Dedifferentiated amniotic fluid mesenchymal stem cell (primary cell): ENCODE results near the gene ZC3H12A.

Experiments used
- DNase-seq: peaks from one replicate; pipeline ENCODE4 v3.0.0-alpha.2; 2016; ENCODE audit errors: extremely low spot score

ZC3H12A gene

DNA sequence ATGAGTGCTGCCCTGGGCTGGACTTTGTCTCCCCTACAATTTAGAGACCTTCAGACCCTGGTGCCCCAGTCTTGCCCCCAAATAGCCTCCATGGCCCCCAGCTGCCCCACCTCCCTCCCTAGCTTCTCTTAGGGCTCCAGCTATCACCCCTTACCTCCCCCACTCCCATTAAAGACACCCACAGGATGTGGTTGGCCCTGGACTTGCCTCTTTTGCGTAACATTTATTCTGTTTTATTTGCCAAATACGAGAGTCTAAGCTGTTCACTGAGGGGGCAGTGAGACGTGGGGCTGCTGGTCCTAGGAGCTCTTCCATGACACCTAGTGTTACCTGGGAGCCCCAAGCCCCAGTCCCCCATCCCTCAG is 4.5 kb downstream of the ZC3H12A start:
- no peak for DNase-seq

DNA sequence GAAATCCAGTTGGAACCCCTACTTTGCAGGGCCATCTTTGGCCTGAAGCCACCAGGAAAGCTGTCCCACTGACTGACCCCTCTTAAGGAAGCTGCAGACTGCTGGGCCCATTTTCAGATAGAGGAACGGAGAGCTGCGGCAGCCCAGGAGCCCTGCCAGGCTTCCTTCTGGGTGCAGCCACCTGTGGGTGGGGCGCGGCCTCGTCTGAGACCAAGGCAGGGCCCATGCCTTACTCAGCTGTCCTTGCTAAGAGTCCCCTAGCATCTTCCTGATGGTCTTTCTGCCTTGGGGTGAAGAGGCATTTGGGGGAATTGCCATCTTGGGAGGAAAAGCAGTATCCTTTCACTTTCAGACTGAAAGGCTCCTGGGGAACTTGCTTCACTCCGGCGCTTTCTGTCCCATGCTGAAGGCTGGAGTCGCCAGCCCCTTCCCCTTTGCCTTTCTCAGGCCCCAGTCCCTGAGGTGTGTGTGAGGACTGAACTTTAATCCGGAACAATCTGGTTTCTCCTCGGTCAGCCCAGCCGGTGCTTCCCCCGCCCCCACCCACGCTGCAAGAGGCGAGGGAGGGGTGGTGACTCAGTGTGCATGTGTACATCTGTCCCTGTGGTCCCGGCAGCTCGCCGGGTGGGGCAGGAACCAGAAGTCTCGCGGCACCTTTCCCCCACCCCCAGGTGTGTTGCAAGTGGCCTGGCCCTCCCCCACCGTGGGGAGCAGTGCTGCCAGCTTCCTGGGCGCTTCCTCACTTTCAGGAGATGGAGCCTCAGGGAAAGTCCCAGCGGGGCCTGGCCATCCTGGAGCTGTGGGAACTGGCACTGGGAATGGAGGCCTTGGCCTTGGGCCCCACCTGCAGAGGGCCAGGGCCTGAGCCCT is 5.1 kb downstream of the ZC3H12A start:
- DNase-seq, result peak; percentile 41

DNA sequence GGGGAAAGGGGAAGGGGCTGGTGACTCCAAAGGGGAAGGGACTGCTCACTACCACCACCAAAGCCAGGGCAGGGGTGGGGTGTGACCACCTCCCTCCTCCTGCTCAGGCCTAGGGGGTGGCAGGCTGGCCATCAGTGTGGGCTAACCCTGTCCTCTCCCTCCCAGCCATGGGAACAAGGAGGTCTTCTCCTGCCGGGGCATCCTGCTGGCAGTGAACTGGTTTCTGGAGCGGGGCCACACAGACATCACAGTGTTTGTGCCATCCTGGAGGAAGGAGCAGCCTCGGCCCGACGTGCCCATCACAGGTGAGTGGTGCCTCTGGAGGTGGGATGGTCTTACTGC is 5.7 kb downstream of the ZC3H12A start:
- no peak for DNase-seq

DNA sequence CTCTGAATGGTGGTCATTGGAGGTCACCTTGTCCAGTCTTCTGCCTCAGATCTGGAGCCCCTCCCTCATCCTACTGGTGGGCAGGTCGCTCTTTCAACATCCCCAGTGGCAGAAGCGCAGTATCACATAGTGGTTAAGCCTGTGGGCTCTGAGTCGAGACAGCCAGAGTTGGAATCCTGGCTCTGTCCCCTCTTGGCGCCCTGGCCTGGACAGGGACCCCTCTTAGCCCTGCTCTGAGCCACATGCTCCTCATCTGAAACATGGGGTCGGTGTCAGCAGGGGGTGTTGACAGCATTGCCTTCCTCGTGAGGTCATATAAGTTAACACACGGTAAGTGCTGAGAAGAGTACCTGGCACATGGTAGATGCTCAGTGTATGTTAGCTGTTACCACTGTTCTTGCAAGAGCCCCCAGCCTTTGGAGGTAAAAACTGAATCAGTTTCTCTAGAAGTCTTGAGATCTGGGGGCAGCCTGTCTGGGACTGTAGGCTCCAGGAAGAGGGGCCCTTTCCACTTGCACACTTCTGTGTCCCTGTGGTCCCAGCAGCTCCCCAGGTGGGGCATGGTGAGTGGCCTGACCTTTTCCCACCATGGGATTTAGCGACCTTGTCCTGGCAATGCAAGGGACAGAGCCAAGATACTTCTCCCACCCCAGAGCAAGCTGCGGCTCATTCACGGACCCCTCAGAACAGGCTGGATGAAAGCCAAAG is 6.4 kb downstream of the ZC3H12A start:
- no peak for DNase-seq

DNA sequence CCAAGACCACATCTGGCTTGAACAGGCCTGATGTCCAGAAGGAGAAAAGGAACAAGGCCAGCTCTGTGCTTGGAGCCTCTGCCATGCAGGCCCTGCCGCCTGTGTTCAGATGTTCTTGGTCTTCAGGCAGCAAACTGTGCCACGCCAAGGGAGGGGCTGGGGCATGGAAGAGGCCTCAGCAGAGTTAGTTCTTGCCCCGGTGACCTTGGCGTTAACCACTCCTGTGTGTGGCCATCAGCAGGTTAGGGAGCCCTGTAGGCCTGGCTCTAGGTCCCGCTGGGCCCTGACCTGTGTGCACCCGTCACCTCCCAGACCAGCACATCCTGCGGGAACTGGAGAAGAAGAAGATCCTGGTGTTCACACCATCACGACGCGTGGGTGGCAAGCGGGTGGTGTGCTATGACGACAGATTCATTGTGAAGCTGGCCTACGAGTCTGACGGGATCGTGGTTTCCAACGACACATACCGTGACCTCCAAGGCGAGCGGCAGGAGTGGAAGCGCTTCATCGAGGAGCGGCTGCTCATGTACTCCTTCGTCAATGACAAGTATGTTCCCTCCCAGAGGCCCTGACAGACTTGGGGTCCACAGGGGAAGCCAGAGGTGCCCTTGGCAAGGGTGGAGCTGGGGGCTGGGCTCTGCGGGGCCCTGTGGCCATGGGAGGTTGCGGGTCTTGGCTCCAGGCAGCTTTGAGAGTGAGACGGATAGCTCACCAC is 7.1 kb downstream of the ZC3H12A start:
- DNase-seq, result no peak

DNA sequence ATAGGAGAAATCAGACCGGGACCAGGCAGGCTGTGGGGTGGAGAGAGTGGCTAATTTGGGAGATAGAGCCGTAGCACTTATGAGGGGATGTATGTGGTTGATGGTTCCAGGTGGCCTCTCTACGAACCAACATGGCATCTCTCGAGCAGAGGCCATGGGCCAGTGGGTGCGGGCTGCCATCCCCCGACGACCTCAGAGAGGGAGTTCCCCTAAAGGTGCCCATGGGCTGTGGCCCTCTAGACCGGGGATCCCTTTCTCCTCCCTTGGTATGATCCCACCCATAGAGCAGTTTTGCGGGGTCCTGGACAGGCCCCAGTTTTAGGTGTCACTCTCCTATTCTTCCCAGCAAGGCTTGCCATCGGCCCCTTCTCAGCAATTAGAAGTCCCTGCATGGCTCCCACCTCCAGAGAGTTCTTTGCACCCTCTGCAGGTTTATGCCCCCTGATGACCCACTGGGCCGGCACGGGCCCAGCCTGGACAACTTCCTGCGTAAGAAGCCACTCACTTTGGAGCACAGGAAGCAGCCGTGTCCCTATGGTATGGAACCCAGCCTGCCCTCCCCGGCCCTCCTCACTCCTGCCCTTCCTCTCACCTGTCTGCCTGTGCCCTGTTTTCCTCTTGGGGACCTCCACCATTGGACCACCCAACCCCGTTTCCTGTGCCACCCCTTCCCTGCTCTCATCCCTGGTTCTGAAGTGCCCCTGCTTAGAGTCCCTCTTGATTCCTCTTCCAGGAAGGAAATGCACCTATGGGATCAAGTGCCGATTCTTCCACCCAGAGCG is 7.8 kb downstream of the ZC3H12A start:
- DNase-seq, result no peak

DNA sequence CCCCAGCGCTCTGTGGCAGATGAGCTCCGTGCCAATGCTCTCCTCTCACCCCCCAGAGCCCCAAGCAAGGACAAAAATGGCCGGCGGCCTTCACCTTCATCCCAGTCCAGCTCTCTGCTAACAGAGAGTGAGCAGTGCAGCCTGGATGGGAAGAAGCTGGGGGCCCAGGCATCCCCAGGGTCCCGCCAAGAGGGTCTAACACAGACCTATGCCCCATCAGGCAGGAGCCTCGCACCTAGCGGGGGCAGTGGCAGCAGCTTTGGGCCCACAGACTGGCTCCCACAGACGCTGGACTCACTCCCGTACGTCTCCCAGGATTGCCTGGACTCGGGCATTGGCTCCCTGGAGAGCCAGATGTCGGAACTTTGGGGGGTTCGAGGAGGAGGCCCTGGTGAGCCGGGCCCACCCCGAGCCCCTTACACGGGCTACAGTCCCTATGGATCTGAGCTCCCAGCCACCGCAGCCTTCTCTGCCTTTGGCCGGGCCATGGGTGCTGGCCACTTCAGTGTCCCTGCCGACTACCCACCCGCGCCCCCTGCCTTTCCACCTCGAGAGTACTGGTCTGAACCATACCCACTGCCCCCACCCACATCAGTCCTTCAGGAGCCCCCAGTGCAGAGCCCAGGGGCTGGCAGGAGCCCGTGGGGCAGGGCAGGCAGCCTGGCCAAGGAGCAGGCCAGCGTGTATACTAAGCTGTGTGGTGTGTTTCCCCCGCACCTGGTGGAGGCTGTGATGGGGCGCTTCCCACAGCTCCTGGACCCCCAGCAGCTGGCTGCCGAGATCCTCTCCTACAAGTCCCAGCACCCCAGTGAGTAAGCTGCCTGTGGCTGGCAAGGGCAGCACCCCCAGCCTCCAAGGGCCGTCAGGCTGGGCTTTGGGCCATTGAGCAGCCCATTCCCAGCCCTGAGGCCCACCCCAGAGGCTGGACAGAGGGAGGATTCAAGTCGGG is 8.7 kb downstream of the ZC3H12A start:
- DNase-seq, result no peak

DNA sequence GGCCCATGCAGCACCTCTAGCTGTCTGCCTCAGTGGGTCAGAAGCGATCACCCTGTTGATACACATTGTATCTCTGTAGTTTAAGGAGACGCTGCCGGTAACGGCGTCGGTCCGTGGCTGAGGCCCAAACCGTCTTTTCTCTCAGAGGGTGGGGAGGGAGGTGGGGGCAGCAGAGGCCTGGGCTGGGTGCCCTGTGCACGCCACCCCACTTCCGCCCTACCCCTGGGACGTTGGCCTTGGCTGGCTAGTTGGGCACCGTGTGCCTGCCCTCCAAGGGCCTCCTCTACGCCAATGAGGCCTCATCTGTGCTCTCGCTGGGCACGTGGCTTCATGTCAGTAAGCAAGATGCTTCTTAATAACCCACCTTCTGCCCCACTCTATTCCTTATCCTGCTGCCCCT is 9.4 kb downstream of the ZC3H12A start:
- DNase-seq, result no peak

DNA sequence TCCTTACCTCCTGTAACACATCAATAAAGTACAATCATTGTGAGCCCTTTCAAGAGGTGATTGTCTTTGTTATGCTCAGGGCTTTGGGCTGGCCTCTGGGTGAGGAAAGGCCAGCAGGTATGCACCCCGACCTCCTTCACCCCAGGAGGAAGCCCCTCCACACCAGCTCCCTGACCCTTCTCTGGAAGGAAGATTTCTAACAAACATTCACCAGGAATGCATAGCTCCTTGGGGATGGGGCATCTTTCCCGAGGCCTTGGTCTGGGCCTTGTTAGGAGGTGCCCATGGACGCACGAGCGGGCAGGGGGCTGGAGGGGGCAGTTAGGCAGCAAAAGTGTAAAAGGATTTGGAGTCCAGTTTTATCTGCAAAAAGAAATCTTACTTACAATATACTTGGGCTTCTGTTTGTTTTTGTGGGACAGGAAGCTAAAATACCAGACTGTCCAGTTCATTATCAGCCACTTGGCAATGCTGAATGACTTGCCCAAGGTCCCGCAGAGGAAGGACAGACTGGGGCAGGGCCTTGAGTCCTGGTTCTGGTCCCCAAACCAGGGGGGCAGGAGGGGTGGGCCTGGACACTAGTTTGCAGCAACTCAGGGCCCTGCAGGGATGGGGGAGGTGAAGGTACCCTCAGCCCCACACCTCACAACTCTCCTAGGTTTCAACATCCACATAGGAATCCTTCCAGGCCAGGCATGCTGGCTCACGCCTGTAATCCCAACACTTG is 10.1 kb downstream of the ZC3H12A start:
- DNase-seq, result no peak

DNA sequence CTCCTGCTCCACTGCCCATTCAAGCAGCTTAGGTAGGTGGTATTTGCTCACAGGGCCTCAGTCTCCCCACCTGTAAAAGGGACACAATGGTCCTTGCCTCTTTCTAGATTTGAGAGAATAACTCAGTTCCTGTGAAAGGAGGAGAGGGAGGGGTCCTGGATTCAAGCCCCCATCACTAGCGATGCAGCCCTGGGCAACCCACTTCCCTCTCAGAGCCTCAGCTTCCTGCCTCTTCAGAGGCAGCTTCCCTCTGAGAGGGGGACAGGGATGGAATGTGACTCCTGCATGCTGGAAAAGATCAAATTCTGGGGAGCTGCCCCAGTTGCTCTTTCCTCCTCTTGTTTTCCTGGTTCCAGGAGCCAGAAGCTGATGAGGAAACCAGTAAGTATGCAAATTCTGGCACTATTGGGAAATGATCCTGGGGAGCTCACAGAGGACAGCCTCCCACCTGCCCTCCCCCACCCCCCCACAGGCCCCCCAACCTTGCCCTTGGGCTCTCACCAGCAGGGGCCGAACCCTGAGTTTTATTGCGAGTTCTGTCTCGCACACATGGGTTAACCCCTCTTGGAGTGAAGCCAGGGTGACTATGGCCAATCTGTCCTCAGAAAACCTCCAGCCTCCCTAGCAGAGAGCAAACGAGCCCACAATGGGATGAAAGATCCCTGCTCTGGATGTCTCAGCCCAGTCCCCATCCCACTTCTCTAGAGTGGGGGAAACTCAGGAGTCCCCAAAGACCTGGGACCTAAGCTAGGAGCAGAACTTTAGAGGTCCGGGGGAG is 11.7 kb downstream of the ZC3H12A start:
- DNase-seq, result no peak

DNA sequence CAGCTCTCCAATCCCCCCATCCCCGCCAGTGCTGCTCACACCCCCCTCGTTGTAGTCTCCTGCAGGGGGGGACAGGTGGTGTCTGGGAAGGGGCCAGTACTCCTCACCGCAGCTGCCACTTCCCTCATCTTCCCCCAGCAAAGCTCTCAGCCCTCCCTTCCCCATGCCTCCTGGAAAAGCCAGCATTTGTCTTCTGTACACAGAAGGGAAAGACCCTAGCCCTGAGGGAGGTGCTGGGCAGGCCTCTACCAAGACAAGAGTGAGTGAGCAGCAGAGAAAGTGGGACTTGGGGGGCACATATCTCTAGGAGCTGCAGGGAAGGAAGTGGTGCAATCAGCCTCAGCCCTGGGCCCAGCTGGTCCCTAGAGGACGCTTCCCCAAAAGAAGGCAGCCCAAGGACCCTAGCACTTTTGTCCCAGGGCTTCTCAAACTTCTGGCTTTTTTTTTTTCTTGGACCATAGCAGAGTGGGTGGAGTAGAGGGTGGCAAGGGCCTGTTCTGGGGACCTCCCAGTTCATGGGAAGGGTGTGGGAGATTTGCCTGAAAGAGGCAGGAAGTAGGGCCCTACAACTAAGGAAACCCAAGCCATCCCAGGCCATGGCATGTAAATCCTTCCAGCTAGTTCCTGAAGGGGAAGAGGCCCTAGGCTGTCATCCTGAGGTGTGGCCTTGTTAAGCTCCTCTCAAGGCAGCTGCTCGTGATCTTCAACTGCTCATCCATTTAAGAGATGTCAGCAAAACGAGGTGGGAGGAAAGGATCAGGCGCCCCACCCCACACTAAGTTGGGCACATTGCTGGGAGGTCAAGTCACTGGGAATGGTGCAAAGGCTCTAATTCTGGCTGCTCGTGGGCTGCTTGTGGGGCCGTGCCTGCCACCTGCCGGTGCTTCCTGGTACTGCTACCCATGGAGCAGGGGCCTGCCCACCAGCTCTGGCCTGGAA is 12.6 kb downstream of the ZC3H12A start:
- DNase-seq, result peak; percentile 61

DNA sequence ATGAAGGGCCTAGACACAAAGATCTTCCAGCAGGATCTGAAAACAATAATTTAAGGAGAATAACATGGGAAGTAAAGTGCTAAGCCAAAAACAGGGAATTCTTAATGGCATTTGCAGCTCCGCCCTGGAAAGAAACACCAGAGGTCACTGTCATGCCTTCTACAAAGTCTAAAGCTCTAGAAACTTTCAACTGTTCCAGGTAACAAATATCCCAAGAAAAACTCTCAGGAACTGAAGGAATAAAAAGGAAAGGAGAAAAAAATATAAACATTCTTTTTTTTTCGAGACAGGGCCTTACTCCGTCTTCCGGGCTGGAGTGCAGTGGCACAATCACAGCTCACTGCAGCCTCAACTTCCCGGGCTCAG is 13.2 kb downstream of the ZC3H12A start:
- DNase-seq, result no peak

DNA sequence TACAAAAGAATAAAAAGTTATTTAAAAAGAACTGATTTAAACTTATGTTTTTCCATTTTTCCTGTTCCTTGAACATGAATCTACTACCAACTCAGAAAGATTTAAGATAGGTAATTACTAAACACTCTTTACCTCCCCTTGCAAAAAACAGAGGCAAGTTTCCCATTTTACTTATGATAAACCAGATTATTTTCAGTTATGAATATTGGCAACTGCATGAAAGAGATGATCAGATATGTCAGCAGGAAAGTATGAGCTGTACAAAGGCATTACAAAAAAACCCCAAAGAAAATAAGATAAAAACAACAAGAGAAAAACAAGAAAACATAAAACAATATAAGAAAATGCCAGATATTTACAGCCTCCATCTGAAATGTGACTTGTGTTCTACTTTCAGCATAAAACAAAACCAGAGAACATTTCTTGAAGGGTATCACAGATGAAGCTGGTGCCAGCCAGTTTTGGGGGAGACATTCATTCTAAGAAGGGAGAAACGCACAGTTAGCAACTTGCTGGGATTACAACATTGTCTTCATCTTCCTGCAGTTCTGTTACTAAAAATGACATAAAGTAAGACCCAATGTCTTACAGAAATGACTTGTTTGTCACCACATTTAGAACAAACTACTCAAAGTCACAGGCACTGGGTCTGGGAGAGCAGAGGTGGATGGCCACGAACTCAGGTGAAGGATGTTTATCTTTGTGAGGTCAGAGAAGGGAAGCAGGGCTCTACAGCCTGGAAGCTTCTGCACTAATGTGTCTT is 19.1 kb downstream of the ZC3H12A start:
- DNase-seq, result no peak

DNA sequence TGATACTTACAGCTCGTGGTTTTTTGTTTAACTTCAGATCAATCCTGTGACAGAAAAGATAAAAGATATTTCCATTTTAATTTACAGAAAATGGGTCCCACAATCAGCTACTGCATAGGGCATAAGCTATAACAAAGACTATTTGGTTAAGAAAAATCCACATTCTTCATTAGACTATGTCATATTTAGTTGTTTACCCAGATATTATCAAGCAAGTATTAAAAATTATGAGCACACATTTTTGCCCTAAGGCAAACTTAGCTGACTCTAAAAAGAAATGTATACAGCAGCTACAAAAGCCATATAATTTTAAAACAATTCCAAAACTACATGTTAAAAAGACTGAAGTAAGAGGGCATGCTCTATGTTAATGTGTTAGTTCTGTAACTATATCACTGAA is 21.5 kb downstream of the ZC3H12A start:
- DNase-seq, result no peak

DNA sequence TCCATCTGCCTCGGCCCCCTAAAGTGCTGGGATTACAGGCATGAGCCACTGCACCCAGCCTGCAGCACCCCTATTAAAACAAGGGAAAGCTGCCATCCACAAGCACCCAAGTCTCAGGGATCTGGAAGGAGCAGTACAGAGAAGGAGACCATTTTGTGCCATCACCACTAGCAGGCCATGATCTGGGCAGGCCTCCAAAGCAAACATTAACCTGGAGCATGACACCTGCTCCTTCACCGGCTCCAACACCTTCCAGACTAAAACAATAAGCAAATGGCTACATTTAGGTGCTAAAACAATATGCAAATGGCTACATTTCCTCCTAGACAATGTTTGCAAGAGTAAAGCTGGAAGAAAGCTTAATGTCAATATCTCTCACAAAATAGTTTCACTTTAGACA is 23.5 kb downstream of the ZC3H12A start:
- no peak for DNase-seq

DNA sequence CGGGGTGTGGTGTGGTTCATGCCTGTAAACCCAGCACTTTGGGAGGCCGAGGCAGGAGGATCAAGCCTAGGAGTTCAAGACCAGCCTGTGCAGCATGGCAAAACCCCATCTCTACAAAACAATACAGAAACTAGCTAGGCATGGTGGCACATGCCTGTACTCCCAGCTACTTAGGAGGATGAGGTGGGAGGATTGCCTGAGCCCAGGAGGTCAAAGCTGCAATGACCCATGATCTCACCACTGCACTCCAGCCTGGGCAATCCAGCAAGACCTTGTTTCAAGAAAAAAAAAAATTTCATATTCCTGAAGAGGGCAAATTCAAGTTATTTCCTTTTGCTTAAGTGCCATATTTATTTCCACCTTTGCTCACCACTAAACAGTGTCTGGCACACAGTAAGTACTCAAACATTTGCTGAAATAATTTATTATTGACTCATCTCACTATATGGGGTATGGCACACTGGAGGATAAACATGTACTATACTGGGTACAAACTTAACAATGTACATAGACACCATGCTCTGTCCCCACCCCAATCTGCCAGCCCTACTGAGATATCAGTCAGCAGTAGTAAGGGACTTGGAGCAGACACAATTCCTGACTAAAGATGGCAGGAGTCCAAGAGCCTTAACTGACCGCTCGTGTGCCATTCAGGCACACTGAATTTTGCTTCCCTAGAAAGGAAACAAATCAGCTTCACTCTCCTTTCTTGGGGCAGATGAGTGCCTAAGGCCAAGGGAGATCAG is 24.7 kb downstream of the ZC3H12A start:
- no peak for DNase-seq

DNA sequence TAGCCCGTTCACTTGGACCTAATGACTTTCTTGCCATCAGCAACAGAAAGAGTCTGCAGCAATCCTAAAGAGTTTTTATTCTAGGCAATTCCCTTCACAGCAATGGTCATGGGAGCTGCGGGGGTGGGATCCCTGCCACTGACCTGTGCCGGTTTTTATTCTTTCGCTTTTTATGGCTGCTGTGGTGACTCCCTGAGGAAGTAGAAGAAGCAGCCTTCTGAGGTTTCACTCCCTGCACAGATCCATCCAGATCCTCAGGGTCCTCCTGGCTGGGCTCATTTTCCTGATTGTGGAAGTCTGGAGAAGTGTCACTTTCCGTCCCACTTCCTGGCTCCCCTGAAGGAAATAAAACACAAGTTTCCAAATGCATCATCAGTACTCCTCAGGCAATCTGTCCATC is 27.3 kb downstream of the ZC3H12A start:
- no peak for DNase-seq
